Esophagus muscularis mucosa (tissue), 4 donors: ENCODE results near the gene PKP2.

Experiments
- CTCF ChIP-seq, 3 experiments: fragments of 200-600 bp in 2 of 3; fragments of 450-650 bp in 1 of 3; sonication (generic) in 2 of 3; IDR thresholded peaks; one replicate each; pipeline ENCODE4 v1.5.1; 2017 to 2019; ENCODE audit warnings: antibody characterized with exemption in 3 of 3, mild to moderate bottlenecking in 2 of 3, moderate library complexity in 1 of 3
- EP300 ChIP-seq: sonication (generic); formaldehyde crosslinking; IDR thresholded peaks from one replicate; pipeline ENCODE4 v1.6.1; 2017; ENCODE audit warnings: antibody characterized with exemption
- POLR2A ChIP-seq: fragments of 450-650 bp; IDR thresholded peaks from one replicate; pipeline ENCODE4 v1.6.1; 2017; ENCODE audit warnings: antibody characterized with exemption, moderate library complexity, mild to moderate bottlenecking, low read depth
- POLR2AphosphoS5 ChIP-seq, 2 donors: sonication (generic); formaldehyde crosslinking; IDR thresholded peaks; one replicate each; pipeline ENCODE4 v1.6.1; 2017; ENCODE audit warnings: antibody characterized with exemption in 2 of 2

DNA sequence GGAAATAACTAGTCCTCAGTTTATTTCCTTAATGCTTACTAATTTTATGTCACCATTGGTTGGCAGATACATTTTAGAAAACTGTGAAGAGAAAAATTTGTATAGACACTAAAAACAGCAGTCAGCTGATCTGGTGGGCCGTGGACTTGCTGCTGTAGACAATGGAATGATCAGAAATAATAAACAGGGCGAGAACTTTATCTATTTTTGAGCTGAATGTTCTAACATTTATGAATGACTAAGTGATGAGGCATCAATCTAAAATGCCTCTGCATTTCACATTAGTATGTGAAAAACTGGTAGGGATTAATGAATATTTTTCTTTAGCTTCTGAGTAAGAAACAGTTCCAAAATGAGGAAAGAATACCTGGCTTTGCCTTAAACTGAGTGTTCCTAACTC is 24.8 kb upstream of the PKP2 start:
- TF ChIP-seq CTCF (IDR thresholded peaks at IDR 0.05) (no peak), EP300 (no peak), POLR2A (no peak), POLR2AphosphoS5 (IDR thresholded peaks at IDR 0.05) (no peak)
